GF-D8 (cell line): ENCODE measurements around the gene SMO.
"Not testable (repeated sequence)": the region's sequence is repeated elsewhere in the genome, so short reads cannot be mapped to it uniquely, and the experiment has no call there.

Experiments used
- DNase-seq: peaks from one replicate; lab custom pipeline; 2025; lab: John Stamatoyannopoulos, UW

SMO gene

GRCh38 chr7:129169686-129170440, 18.6 kb upstream of the SMO start:
- no peak for DNase-seq

- no peak for DNase-seq
Measured at GRCh38 chr7:129170441-129171021, 17.9 kb upstream of the SMO start.

- DNase-seq, result not testable (repeated sequence)
Measured at GRCh38 chr7:129173861-129174260, 14.6 kb upstream of the SMO start.

GRCh38 chr7:129176916-129177710, 11.3 kb upstream of the SMO start:
- DNase-seq, result no peak

GRCh38 chr7:129184981-129185670, 3.3 kb upstream of the SMO start:
- DNase-seq, result no peak

- DNase-seq, result no peak
Measured at GRCh38 chr7:129186749-129187260, 1.6 kb upstream of the SMO start.

GRCh38 chr7:129187681-129188371, 607 bp upstream of the SMO start:
- no peak for DNase-seq

- no peak for DNase-seq
Measured at GRCh38 chr7:129188892-129189660, 643 bp downstream of the SMO start.

- no peak for DNase-seq
Measured at GRCh38 chr7:129189661-129190310, 1.4 kb downstream of the SMO start.

- DNase-seq, result no peak
Measured at GRCh38 chr7:129191272-129191671, 2.8 kb downstream of the SMO start.

- DNase-seq, result no peak
Measured at GRCh38 chr7:129193892-129194291, 5.5 kb downstream of the SMO start.

- DNase-seq, result no peak
Measured at GRCh38 chr7:129197771-129198170, 9.3 kb downstream of the SMO start.

GRCh38 chr7:129199406-129199805, 11.0 kb downstream of the SMO start:
- DNase-seq, result no peak

- no peak for DNase-seq
Measured at GRCh38 chr7:129202058-129202777, 13.8 kb downstream of the SMO start.

GRCh38 chr7:129203050-129203741, 14.8 kb downstream of the SMO start:
- no peak for DNase-seq

- DNase-seq, result no peak
Measured at GRCh38 chr7:129205126-129205818, 16.8 kb downstream of the SMO start.

GRCh38 chr7:129205987-129206785, 17.8 kb downstream of the SMO start:
- no peak for DNase-seq

GRCh38 chr7:129208667-129209066, 20.2 kb downstream of the SMO start:
- no peak for DNase-seq
